GM12872 (cell line): Measurements from ENCODE around the gene CDH4.

Source experiments
- CTCF ChIP-seq: IDR thresholded peaks from 3 replicates; pipeline ENCODE4 v1.5.1; 2011; ENCODE audit warnings: low read depth, mild to moderate bottlenecking, low read length, moderate library complexity; ENCODE audit not compliant: insufficient read depth

Gene CDH4

GRCh38 chr20:61830991-61831390, 578.9 kb downstream of the CDH4 start:
- TF ChIP-seq CTCF: no peak

DNA sequence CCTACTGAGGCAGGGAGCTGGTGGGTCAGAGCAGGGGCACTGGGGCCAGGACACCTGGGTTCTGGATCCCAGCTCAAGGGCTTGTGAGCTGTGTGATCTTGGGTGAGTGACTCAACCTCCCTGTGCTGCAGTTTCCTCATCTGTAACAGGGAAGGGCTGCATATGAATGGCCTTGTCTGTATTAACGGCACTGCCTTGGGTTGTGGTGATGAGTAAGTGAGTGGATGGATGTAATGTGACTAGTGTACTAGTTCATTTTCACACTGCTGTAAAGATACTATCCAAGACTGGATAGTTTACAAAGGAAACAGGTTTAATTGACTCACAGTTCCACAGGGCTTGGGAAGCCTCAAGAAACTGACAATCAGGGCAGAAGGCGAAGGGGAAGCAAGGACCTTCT, 580.1 kb downstream of the CDH4 start:
- no peak for TF ChIP-seq CTCF

- TF ChIP-seq CTCF: no peak
Measured at GRCh38 chr20:61833807-61834610, 581.9 kb downstream of the CDH4 start.

GRCh38 chr20:61835301-61835700, 583.2 kb downstream of the CDH4 start:
- TF ChIP-seq CTCF: no peak

DNA sequence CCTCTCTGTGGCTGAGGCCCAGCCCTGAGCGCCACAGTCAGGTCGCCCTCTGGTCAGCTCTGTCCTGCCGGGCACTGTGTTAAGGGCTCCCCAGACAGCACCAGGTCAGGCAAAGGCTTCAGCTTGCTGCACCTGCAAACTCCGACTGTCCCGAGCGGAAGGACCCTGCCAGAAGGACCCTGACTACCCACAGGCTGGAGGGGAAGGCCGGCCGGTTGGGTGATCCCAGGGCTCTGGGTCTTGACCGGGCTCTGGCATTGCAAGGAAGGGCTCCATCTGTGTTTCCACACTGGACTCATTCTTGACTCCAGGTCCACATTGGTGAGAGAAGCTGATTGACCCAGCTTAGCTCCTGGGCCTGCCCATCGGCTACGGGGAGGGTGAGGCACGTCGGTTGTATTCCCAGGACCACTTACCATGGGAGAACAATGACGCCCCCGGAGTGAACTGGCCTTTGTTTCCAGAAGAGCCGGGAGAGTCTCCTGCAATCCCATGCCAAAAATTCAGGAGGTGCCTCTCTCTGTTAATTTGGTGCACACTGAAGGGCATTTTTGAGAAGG, 583.8 kb downstream of the CDH4 start:
- TF ChIP-seq CTCF: no peak

GRCh38 chr20:61837200-61837599, 585.1 kb downstream of the CDH4 start:
- TF ChIP-seq CTCF: no peak

- TF ChIP-seq CTCF: no peak
Measured at GRCh38 chr20:61839223-61839911, 587.3 kb downstream of the CDH4 start.
